CD4-positive, alpha-beta T cell treated with Interleukin-4 for 1 hour (primary cell): ENCODE measurements around the gene MIOS.
"Not testable (repeated sequence)": the region's sequence is repeated elsewhere in the genome, so short reads cannot be mapped to it uniquely, and the experiment has no call there.

Source experiments
- DNase-seq, 2 donors: peaks; one replicate each; pipeline ENCODE4 v3.0.0-alpha.2; 2020 to 2022

Gene MIOS

DNA sequence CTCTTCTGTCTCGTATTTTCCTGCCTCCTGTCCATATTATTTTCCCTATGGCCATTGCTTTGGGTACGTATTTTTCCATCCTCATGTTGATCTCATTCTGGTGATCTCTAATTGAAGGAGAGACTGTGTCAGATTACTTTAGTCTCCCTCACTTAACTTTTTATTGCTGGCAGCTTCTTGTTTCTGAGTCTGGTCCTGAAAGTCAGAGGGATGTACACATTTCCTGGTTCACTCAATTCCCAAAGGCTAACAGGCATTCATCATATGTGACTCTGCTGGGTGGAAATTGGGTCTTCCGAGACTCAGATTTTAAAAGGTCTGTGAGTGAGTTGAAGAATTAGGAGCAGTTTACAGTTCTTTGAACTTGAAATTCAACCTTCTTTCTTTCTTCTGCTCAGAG, 84.8 kb downstream of the MIOS start:
- no peak for DNase-seq

DNA sequence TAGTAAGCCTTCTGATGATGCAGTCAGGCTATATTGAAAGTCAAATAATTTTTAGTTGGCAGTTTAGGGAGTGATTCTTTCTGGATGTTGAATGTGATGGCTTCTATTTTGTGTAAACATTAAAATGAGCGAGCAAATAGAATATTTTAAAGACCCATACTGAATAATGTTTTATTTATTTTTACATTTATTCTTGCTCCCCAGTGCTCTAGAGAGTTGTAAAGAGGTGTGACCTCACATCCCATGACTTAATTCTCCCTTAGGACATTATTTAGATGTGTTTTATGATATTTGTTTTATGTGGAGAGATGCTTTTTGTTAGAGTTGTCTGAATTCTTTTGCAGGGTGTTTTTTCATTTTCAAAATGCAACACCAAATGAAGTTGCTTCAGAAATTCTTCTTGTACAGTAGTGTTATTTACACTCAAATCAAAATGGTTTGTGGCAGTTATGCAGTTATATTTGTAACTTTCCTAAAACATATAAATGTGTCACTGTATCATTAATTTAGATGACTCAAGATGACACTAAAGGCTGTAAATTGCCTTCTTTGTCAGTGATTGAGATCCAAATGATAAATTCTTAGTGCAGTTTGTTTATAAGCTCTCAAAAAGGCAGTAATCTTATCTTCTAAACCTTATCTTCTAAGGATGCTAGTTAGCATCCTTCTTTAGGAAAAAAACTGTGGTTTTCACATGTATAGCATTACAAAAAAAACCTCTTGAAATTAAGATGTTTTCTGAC, 86.3 kb downstream of the MIOS start:
- no peak for DNase-seq

GRCh38 chr7:7653593-7654187, 87.0 kb downstream of the MIOS start:
- DNase-seq, result peak in 1 of 2 donors; percentile 41

- DNase-seq, result no peak
Observed at GRCh38 chr7:7654964-7655715, 88.5 kb downstream of the MIOS start.

- not testable (repeated sequence) for DNase-seq
Observed at GRCh38 chr7:7656459-7656858, 89.8 kb downstream of the MIOS start.
